COLO829 (cell line): ENCODE results near the gene CDK9.
A peak's percentile ranks its signal among the peaks of the same experiment; 100 is the strongest.

Source experiments
- DNase-seq: peaks from one replicate; pipeline ENCODE4 v3.0.0; 2012; ENCODE audit warnings: low spot score

CDK9 gene

GRCh38 chr9:127761491-127761956, 24.3 kb upstream of the CDK9 start:
- no peak for DNase-seq

- no peak for DNase-seq
These were observed 23.6 kb upstream of the CDK9 start for GRCh38 chr9:127762111-127762676.

GRCh38 chr9:127763918-127764384, 21.9 kb upstream of the CDK9 start:
- DNase-seq, result peak; percentile 60

- DNase-seq, result no peak
These were observed 20.4 kb upstream of the CDK9 start for GRCh38 chr9:127765418-127765817.

GRCh38 chr9:127767410-127767809, 18.4 kb upstream of the CDK9 start:
- DNase-seq, result no peak

- no peak for DNase-seq
These were observed 17.9 kb upstream of the CDK9 start for GRCh38 chr9:127767909-127768331.

- no peak for DNase-seq
These were observed 17.1 kb upstream of the CDK9 start for GRCh38 chr9:127768698-127769097.

- DNase-seq, result no peak
These were observed 16.7 kb upstream of the CDK9 start for GRCh38 chr9:127769101-127769500.

GRCh38 chr9:127769929-127770582, 15.8 kb upstream of the CDK9 start:
- DNase-seq, result no peak

GRCh38 chr9:127770583-127770904, 15.3 kb upstream of the CDK9 start:
- no peak for DNase-seq

GRCh38 chr9:127770905-127771569, 14.8 kb upstream of the CDK9 start:
- DNase-seq, result peak; percentile 99

- no peak for DNase-seq
These were observed 14.2 kb upstream of the CDK9 start for GRCh38 chr9:127771570-127772189.

GRCh38 chr9:127772603-127773002, 13.2 kb upstream of the CDK9 start:
- no peak for DNase-seq

- DNase-seq, result no peak
These were observed 12.6 kb upstream of the CDK9 start for GRCh38 chr9:127773272-127773671.

- DNase-seq, result no peak
These were observed 11.9 kb upstream of the CDK9 start for GRCh38 chr9:127773981-127774380.

- no peak for DNase-seq
These were observed 9.5 kb upstream of the CDK9 start for GRCh38 chr9:127776195-127776923.

GRCh38 chr9:127776924-127777289, 8.9 kb upstream of the CDK9 start:
- DNase-seq, result no peak

- no peak for DNase-seq
These were observed 8.4 kb upstream of the CDK9 start for GRCh38 chr9:127777368-127777980.

- no peak for DNase-seq
These were observed 7.3 kb upstream of the CDK9 start, which contains the start of gene SH2D3C for GRCh38 chr9:127778280-127779135. TSS of gene SH2D3C (minus strand) at chr9:127778666. CDS start at chr9:127778627, 39 bp downstream.

- DNase-seq, result no peak
These were observed 6.5 kb upstream of the CDK9 start for GRCh38 chr9:127779136-127779981.
